A549 (cell line): Measurements from ENCODE around the gene ARPC1B. TPM values are rescaled to one million over a fixed set of nuclear protein-coding genes. Genes with fewer than 3 reads are reported as not detected.
"Not testable (repeated sequence)": the region's sequence is repeated elsewhere in the genome, so short reads cannot be mapped to it uniquely, and the experiment has no call there.

Experiments used
- ATAC-seq, 2 experiments: fragments of 200-7000 bp in 1 of 2; fragments of >200 bp in 1 of 2; cut with Nextera tagmentation in 1 of 2; cut with Tn5 transposase in 1 of 2; 3 replicates each; pipeline versions ENCODE4 v1.8.0 to v1.9.1; 2018 to 2020; ENCODE audit warnings: mild to moderate bottlenecking in 1 of 2, moderate library complexity in 1 of 2
- CTCF ChIA-PET: fragments of 300-600 bp; sonication (Branson Sonifier 250); formaldehyde crosslinking; extraction: SDS; loops from one replicate; lab custom pipeline; 2021; ENCODE audit warnings: antibody characterized with exemption, inconsistent platforms; lab: Yijun Ruan, JAX
- POLR2A ChIA-PET: fragments of 350-600 bp; formaldehyde crosslinking; extraction: SDS; loops from one replicate; lab custom pipeline; 2021; ENCODE audit warnings: antibody characterized with exemption, inconsistent platforms; lab: Yijun Ruan, JAX
- DNase-seq, 2 experiments: peaks; one replicate each; pipeline versions ENCODE4 v3.0.0 to v3.0.0-alpha.2; 2011 to 2016; ENCODE audit warnings: low read depth in 1 of 2, low spot score in 1 of 2
- FAIRE-seq: peaks from 2 replicates; lab custom pipeline; 2011; peaks lifted over from hg19 to GRCh38; lab: Jason Lieb, UNC
- H3K27ac ChIP-seq, 2 experiments: fragments of >200 bp; sonication (Bioruptor Twin); formaldehyde crosslinking; 3 replicates each; pipeline ENCODE4 v1.5.1; 2016 to 2017
- H3K4me1 ChIP-seq: fragments of >200 bp; sonication (Bioruptor Twin); formaldehyde crosslinking; 3 replicates; pipeline ENCODE4 v1.6.1; 2016
- H3K4me2 ChIP-seq: fragments of >200 bp; sonication (Bioruptor Twin); formaldehyde crosslinking; 3 replicates; pipeline ENCODE4 v1.6.1; 2016
- H3K4me3 ChIP-seq: fragments of >200 bp; sonication (Bioruptor Twin); formaldehyde crosslinking; 3 replicates; pipeline ENCODE4 v1.5.1; 2016
- H3K9me3 ChIP-seq: fragments of >200 bp; sonication (Bioruptor Twin); formaldehyde crosslinking; 3 replicates; pipeline ENCODE4 v1.6.1; 2016
- CBX2 ChIP-seq: fragments of 200-600 bp; sonication (generic); IDR thresholded peaks from 2 replicates; pipeline ENCODE4 v1.6.1; 2016; ENCODE audit warnings: low read depth, mild to moderate bottlenecking, borderline replicate concordance
- CEBPB ChIP-seq, 2 experiments: fragments of >200 bp in 1 of 2; sonication (Bioruptor Twin) in 1 of 2; formaldehyde crosslinking in 1 of 2; IDR thresholded peaks; 2 replicates each; pipeline ENCODE4 v1.6.1; 2012 to 2016
- EHF ChIP-seq: fragments of 250-450 bp; sonication (Bioruptor Pico); IDR thresholded peaks from 2 replicates; pipeline ENCODE4 v1.5.0; 2020; ENCODE audit warnings: mild to moderate bottlenecking
- FOSL2 ChIP-seq, 2 experiments: fragments of 450-650 bp in 1 of 2; fragments of >200 bp in 1 of 2; sonication (Bioruptor Twin) in 1 of 2; formaldehyde crosslinking; IDR thresholded peaks; 2 replicates each; pipeline versions ENCODE4 v1.5.0 to v1.6.1; 2016 to 2020; ENCODE audit warnings: mild to moderate bottlenecking in 1 of 2, moderate library complexity in 1 of 2
- FOXS1 ChIP-seq: fragments of 250-450 bp; sonication (Bioruptor Pico); IDR thresholded peaks from 2 replicates; pipeline ENCODE4 v1.5.0; 2020; ENCODE audit warnings: mild to moderate bottlenecking, moderate library complexity
- HOXB13 ChIP-seq: fragments of 250-450 bp; sonication (Bioruptor Pico); IDR thresholded peaks from 2 replicates; pipeline ENCODE4 v1.5.0; 2020; ENCODE audit warnings: low read depth, mild to moderate bottlenecking, moderate library complexity
- MAFK ChIP-seq: fragments of 450-650 bp; IDR thresholded peaks from 2 replicates; pipeline ENCODE4 v1.6.1; 2014; ENCODE audit not compliant: partially characterized antibody
- MAX ChIP-seq: IDR thresholded peaks from 2 replicates; pipeline ENCODE4 v1.6.1; 2012
- MAZ ChIP-seq: fragments of 150-350 bp; IDR thresholded peaks from 2 replicates; pipeline ENCODE4 v1.6.1; 2014; ENCODE audit warnings: antibody characterized with exemption, low read depth, low read length, borderline replicate concordance
- MYC ChIP-seq: IDR thresholded peaks from 2 replicates; pipeline ENCODE4 v1.6.1; 2012; ENCODE audit warnings: mild to moderate bottlenecking, inconsistent platforms, low read length, improper control_type of control experiment, borderline replicate concordance
- NR3C1 ChIP-seq: fragments of >200 bp; sonication (Bioruptor Twin); formaldehyde crosslinking; IDR thresholded peaks from 3 replicates; pipeline ENCODE4 v1.6.1; 2017
- RAD21 ChIP-seq, 2 experiments: fragments of >200 bp in 1 of 2; sonication (Bioruptor Twin) in 1 of 2; formaldehyde crosslinking in 1 of 2; IDR thresholded peaks in 1 of 2; conservative IDR thresholded peaks in 1 of 2; 2 replicates in 1 of 2; 3 replicates in 1 of 2; pipeline ENCODE4 v1.6.1; 2012 to 2018; ENCODE audit warnings: inconsistent platforms in 1 of 2
- RARB ChIP-seq: fragments of 250-450 bp; sonication (Bioruptor Pico); IDR thresholded peaks from 2 replicates; pipeline ENCODE4 v1.8.0; 2021; ENCODE audit warnings: mild to moderate bottlenecking, moderate library complexity
- RFX5 ChIP-seq: fragments of 450-650 bp; IDR thresholded peaks from 2 replicates; pipeline ENCODE4 v1.7.1; 2014; ENCODE audit warnings: antibody characterized with exemption, mild to moderate bottlenecking, moderate library complexity
- SMC3 ChIP-seq: fragments of >200 bp; sonication (Bioruptor Twin); formaldehyde crosslinking; IDR thresholded peaks from 3 replicates; pipeline ENCODE4 v1.6.1; 2018; ENCODE audit warnings: inconsistent platforms
- ZFP36 ChIP-seq: fragments of 450-650 bp; IDR thresholded peaks from 2 replicates; pipeline ENCODE4 v1.6.1; 2014; ENCODE audit warnings: borderline replicate concordance; ENCODE audit not compliant: partially characterized antibody
- WGBS: methylation state at CpG from one replicate; pipeline ENCODE4 v1.1.6; 2017; ENCODE audit errors: missing lambda C conversion rate; 5-methylcytosine and 5-hydroxymethylcytosine counted together
- polyA plus RNA-seq, 4 experiments: library from polyadenylated mRNA; depleted of rRNA in 3 of 4; stranded (reverse); fragments of >200 nt; fragmentation: RNase III in 1 of 4; extraction: RNeasy Plus Mini Kit Qiagen cat#74134 plus additional on column Dnase treatment in 1 of 4; gene quantifications; 2 replicates in 3 of 4; 3 replicates in 1 of 4; pipeline ENCODE4 v1.2.3, GENCODE V29; 2011 to 2017
- TF ChIP-seq, protein P1 (sequence below): IDR thresholded peaks from 2 replicates; pipeline ENCODE4 v1.6.1; 2012; ENCODE audit warnings: low read depth, borderline replicate concordance
- TF ChIP-seq, protein P2 (sequence below): IDR thresholded peaks from 2 replicates; pipeline ENCODE4 v1.6.1; 2012
- TF ChIP-seq, protein P3 (sequence below): fragments of >200 bp; sonication (Bioruptor Twin); formaldehyde crosslinking; IDR thresholded peaks from 3 replicates; pipeline ENCODE4 v1.6.1; 2016

The ARPC1B gene
- polyA plus RNA-seq, 2 of the 4 experiments (the other 2 are of a cell fraction) = 197 to 294 TPM

DNA sequence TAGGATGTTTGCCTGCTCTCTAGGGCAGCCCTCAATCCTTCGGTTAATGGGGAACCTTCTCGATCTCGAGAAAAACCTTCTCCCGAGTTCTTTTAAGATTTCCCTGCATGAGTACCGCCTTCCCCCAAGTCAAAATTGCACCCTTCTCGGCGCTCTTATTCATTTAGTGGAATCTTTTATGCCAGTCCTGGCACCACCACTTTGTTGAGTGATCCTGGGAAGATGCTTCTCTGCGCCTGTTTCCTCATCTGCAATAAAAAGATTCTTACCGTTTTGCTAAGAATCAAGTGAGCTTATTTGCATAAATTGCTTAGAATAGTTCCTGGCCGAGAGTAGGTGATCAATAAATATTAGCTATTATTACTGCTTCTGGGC lies 48.1 kb upstream of the ARPC1B start (continued):
- TF ChIP-seq, protein P1, sequence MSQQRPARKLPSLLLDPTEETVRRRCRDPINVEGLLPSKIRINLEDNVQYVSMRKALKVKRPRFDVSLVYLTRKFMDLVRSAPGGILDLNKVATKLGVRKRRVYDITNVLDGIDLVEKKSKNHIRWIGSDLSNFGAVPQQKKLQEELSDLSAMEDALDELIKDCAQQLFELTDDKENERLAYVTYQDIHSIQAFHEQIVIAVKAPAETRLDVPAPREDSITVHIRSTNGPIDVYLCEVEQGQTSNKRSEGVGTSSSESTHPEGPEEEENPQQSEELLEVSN = no peak
- no peak for TF ChIP-seq CEBPB (IDR thresholded peaks at IDR 0.05)
- TF ChIP-seq MYC = no peak
- TF ChIP-seq MAX = no peak
- TF ChIP-seq, all 56 proteins: peak for 0

GRCh38 chr7:99330314-99330961 lies 44.1 kb upstream of the ARPC1B start:
- Histone ChIP-seq H3K27ac (peak overlapping the region; percentile 76 to 87), H3K4me2 (peak overlapping the region; percentile 74), H3K4me1 (peaks cover 41% of the 10 kb centered on the region)
- peak; percentile 25 to 62; a peak in 4 of 6 replicates for ATAC-seq
- H3K9me3 ChIP-seq; H3K4me3 ChIP-seq; FAIRE-seq; TF ChIP-seq FOSL2 (IDR thresholded peaks at IDR 0.05): not testable (repeated sequence)
- ChIA-PET CTCF (interaction anchor here (0.6 to 8.6 kb wide), 3 partner anchors 18 to 116 kb away, joined by 3 to 56 read pairs (median 3); no protein-coding TSS in a partner anchor), POLR2A (interaction anchor here (0.8 kb wide), 2 partner anchors 78 to 186 kb away, joined by 3 read pairs; partner anchors contain the start of genes BUD31 and PDAP1)
- TF ChIP-seq FOSL2 (CRISPR knock-in tag; IDR thresholded peaks at IDR 0.05) (peak; percentile 67), CEBPB (IDR thresholded peaks at IDR 0.05) (peak in 1 of 2 experiments; percentile 62; a peak in 1 of 4 replicates), MAFK (peak; percentile 99)
- peak; percentile 43 to 82 for DNase-seq
- 42% methylated on average over 8 of the region's 8 CpGs for WGBS

- ChIA-PET POLR2A (no interaction called here), CTCF (interaction anchor here (0.6 to 8.6 kb wide), 3 partner anchors 19 to 290 kb away, joined by 3 to 56 read pairs (median 11); no protein-coding TSS in a partner anchor)
- H3K4me1 ChIP-seq = peaks cover 41% of the 10 kb centered on the region
- TF ChIP-seq RAD21 (conservative IDR thresholded peaks at IDR 0.05 in 1 of 2, IDR thresholded peaks at IDR 0.05 in 1 of 2) (no peak), MYC (no peak), MAZ (no peak), HOXB13 (CRISPR knock-in tag) (no peak), RFX5 (no peak), SMC3 (no peak), CBX2 (no peak), ZFP36 (no peak), FOXS1 (CRISPR knock-in tag) (no peak), NR3C1 (no peak), EHF (no peak), RARB (CRISPR knock-in tag) (no peak)
- TF ChIP-seq, protein P2, sequence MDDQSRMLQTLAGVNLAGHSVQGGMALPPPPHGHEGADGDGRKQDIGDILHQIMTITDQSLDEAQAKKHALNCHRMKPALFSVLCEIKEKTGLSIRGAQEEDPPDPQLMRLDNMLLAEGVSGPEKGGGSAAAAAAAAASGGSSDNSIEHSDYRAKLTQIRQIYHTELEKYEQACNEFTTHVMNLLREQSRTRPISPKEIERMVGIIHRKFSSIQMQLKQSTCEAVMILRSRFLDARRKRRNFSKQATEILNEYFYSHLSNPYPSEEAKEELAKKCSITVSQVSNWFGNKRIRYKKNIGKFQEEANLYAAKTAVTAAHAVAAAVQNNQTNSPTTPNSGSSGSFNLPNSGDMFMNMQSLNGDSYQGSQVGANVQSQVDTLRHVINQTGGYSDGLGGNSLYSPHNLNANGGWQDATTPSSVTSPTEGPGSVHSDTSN = no peak
- TF ChIP-seq, protein P3, sequence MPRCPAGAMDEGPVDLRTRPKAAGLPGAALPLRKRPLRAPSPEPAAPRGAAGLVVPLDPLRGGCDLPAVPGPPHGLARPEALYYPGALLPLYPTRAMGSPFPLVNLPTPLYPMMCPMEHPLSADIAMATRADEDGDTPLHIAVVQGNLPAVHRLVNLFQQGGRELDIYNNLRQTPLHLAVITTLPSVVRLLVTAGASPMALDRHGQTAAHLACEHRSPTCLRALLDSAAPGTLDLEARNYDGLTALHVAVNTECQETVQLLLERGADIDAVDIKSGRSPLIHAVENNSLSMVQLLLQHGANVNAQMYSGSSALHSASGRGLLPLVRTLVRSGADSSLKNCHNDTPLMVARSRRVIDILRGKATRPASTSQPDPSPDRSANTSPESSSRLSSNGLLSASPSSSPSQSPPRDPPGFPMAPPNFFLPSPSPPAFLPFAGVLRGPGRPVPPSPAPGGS = no peak
- H3K4me3 ChIP-seq = no peak overlapping the region
- ATAC-seq (no peak; a peak in 1 of 6 replicates), DNase-seq (no peak), FAIRE-seq (no peak)
- peak overlapping the region; percentile 76 to 87 for H3K27ac ChIP-seq
- 79% methylated on average over 2 of the region's 2 CpGs for WGBS
- H3K9me3 ChIP-seq = no peaks in the 10 kb centered on the region
- H3K4me2 ChIP-seq = peak overlapping the region; percentile 74
Observed at GRCh38 chr7:99331002-99331401, 43.5 kb upstream of the ARPC1B start.
